Immature natural killer cell (primary cell): ENCODE results near the gene FLAD1. TPM values are rescaled to one million over a fixed set of nuclear protein-coding genes. Genes with fewer than 3 reads are reported as not detected.
A peak's percentile ranks its signal among the peaks of the same experiment; 100 is the strongest.

ENCODE experiments used
- DNase-seq, 3 donors: peaks; one replicate each; pipeline ENCODE4 v3.0.0; 2022; ENCODE audit warnings: mixed read lengths in 1 of 3
- H3K27ac Mint-ChIP-seq, 6 donors: one replicate each; pipeline ENCODE4 v1.8.0; 2020; ENCODE audit warnings: mixed read lengths in 6 of 6, mild to moderate bottlenecking in 5 of 6, inconsistent platforms in 4 of 6, moderate library complexity in 3 of 6
- H3K27me3 Mint-ChIP-seq, 3 donors: one replicate each; pipeline ENCODE4 v1.8.0; 2020 to 2021; ENCODE audit warnings: low read depth in 3 of 3, mild to moderate bottlenecking in 3 of 3, mixed read lengths in 3 of 3, moderate library complexity in 3 of 3, inconsistent platforms in 1 of 3
- H3K36me3 Mint-ChIP-seq, 3 donors: one replicate each; pipeline ENCODE4 v1.8.0; 2020; ENCODE audit warnings: mixed read lengths in 3 of 3, inconsistent platforms in 2 of 3, mild to moderate bottlenecking in 2 of 3
- H3K4me1 Mint-ChIP-seq, 2 donors: one replicate each; pipeline ENCODE4 v1.8.0; 2020; ENCODE audit warnings: inconsistent platforms in 2 of 2, mild to moderate bottlenecking in 2 of 2, mixed read lengths in 2 of 2, moderate library complexity in 1 of 2
- H3K4me3 Mint-ChIP-seq, 5 donors: one replicate each; pipeline ENCODE4 v1.8.0; 2020; ENCODE audit warnings: mild to moderate bottlenecking in 5 of 5, mixed read lengths in 5 of 5, inconsistent platforms in 3 of 5, moderate library complexity in 3 of 5
- H3K9me3 Mint-ChIP-seq, 6 donors: one replicate each; pipeline ENCODE4 v1.8.0; 2020; ENCODE audit warnings: mild to moderate bottlenecking in 6 of 6, mixed read lengths in 6 of 6, inconsistent platforms in 4 of 6, moderate library complexity in 3 of 6
- polyA plus RNA-seq, 3 donors: library from polyadenylated mRNA; unstranded; fragments of 300-500 nt; fragmentation: Illumina TruSeq; gene quantifications; one replicate each; pipeline ENCODE4 v1.2.3, GENCODE V29; 2021

FLAD1 gene
- polyA plus RNA-seq, 3 donors from 2014 or later = 40.9 to 99.7 (median 41.7) TPM

DNA sequence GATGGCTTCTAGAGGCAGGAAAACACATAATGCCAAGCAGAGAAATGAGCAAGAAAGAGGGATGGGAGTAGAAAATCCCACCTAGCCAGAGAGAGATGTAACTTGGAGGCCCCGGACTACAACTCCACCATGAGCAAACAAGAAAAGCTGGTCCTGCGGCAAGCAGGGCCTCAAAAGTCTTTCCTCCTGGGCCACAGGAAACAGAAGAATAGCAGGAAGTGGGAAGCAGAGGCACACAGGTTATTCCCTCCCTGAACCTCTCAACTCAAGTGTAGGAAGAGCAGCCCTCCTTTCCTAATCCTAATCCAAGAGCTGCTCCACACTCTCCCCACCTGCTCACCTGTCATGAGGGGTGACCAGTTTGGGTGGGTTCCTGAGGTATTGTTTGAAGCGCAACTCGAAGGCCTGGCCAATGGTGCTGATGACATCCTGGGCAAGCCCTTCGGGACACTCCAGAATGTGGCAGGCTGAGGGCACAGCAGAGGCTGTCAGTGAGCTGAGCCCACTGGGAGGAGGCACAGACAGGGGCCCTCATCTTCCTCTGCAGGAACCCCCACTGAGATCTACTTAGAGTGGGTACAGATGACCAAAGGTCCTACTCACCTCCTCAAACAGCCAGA, 15.7 kb upstream of the FLAD1 start:
- Mint-ChIP-seq H3K36me3 (peaks cover 0 to 11% (median 10%) of the 10 kb centered on the region in 3 donors), H3K4me1 (peaks cover 14 to 29% of the 10 kb centered on the region in 2 donors), H3K27me3 (peaks cover 0 to 2% (median 1%) of the 10 kb centered on the region in 3 donors), H3K9me3 (no peaks in the 10 kb centered on the region), H3K27ac (peak overlapping the region in 1 of 6 donors; percentile 23), H3K4me3 (no peak overlapping the region)
- no peak for DNase-seq

GRCh38 chr1:154968731-154969130, 14.4 kb upstream of the FLAD1 start:
- H3K27me3 Mint-ChIP-seq = peaks cover 0 to 1% (median 0%) of the 10 kb centered on the region in 3 donors
- DNase-seq = no peak
- no peaks in the 10 kb centered on the region for H3K9me3 Mint-ChIP-seq
- no peak overlapping the region for H3K4me3 Mint-ChIP-seq
- H3K27ac Mint-ChIP-seq = peak overlapping the region in 2 of 6 donors; percentile 35 to 36
- H3K36me3 Mint-ChIP-seq = peaks cover 0 to 9% (median 6%) of the 10 kb centered on the region in 3 donors
- peaks cover 8 to 25% of the 10 kb centered on the region in 2 donors for H3K4me1 Mint-ChIP-seq

- H3K36me3 Mint-ChIP-seq = peaks cover 0 to 7% (median 3%) of the 10 kb centered on the region in 3 donors
- H3K27ac Mint-ChIP-seq = peak overlapping the region in 2 of 6 donors; percentile 23 to 38
- no peaks in the 10 kb centered on the region for H3K9me3 Mint-ChIP-seq
- H3K27me3 Mint-ChIP-seq = peaks cover 0 to 1% (median 0%) of the 10 kb centered on the region in 3 donors
- H3K4me3 Mint-ChIP-seq = no peak overlapping the region
- peaks cover 8 to 22% of the 10 kb centered on the region in 2 donors for H3K4me1 Mint-ChIP-seq
- no peak for DNase-seq
Observed at GRCh38 chr1:154969246-154969645, 13.9 kb upstream of the FLAD1 start.

DNA sequence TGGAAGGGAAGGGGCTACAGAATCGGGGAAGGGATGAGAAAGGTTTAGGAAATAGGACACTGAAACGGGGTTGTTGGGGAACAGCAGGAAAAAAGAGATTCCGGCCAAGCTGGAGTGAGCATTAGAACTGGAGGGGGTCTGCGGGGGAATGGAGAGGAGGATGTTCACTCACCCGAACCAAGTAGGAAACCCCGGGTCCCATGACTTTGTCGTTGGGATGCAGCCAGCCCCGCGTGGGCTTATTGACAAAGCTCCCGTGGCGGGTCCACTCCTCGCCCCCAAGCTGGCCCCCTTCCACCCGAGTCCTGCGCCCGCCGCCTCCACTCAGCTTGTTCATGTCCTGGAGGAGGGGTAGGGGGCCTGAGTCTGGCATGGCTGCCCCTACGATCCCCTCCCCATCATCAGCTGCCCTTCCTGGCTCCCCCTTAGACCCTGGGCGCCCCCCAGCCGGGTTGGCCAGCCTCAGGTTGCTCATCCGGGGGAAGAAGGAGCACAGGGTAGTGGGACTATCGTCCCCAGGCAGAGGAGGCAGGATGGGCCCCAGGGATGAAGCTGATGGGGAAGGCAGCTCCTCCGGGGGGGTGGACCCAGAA, 13.2 kb upstream of the FLAD1 start:
- peak overlapping the region in 1 of 6 donors; percentile 47 for H3K27ac Mint-ChIP-seq
- H3K4me1 Mint-ChIP-seq = peaks cover 8 to 22% of the 10 kb centered on the region in 2 donors
- H3K9me3 Mint-ChIP-seq = no peaks in the 10 kb centered on the region
- H3K27me3 Mint-ChIP-seq = peaks cover 0 to 1% (median 0%) of the 10 kb centered on the region in 3 donors
- no peak for DNase-seq
- no peak overlapping the region for H3K4me3 Mint-ChIP-seq
- H3K36me3 Mint-ChIP-seq = peaks cover 0 to 3% (median 0%) of the 10 kb centered on the region in 3 donors

GRCh38 chr1:154970631-154971340, 12.4 kb upstream of the FLAD1 start, which contains the start of gene SHC1:
TSS of gene SHC1 (minus strand) at chr1:154970747. CDS start at chr1:154970526, 221 bp downstream.
- Mint-ChIP-seq H3K4me3 (peak within 1 kb of the TSS; percentile 2 to 62 (median 50)), H3K27me3 (peaks cover 0 to 1% (median 0%) of the 10 kb centered on the region in 3 donors), H3K4me1 (peaks cover 8 to 22% of the 10 kb centered on the region in 2 donors), H3K36me3 (no peaks in the 10 kb centered on the region), H3K9me3 (no peaks in the 10 kb centered on the region), H3K27ac (peak within 1 kb of the TSS; percentile 33 to 74 (median 48))
- no peak for DNase-seq

DNA sequence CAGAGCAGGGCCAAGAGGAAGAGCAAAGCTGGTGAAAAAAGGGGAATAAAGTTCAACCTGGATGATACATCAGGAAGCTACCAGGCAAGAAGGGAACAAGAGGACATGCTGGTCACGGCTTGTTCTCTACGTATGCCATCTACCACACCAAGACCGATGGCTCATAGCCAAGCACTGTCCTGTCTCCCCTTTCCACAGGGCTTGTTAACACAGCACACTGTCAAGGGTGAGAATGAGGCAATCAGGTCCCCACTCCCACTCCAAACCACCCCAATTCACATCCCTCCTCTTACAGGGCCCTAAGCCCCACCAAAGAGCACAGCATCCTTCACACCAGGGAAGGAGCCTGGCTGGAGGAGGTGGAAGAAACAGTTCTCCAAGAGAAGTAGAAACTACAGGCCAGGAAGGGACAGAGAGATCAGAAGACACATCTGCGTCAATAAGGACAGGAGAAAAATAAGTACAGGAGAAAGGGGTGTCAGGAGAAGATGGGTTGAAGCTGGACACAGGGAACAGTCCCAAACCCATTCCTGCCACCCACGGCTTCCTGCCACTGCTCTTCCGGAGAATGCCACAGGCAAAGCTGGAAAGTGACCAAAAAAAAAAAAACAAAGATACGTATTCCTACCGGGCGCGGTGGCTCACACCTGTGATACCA, 11.7 kb upstream of the FLAD1 start:
- Mint-ChIP-seq H3K27me3 (peaks cover 0 to 1% (median 0%) of the 10 kb centered on the region in 3 donors), H3K27ac (peak overlapping the region; percentile 3 to 74 (median 48)), H3K4me1 (peaks cover 8 to 22% of the 10 kb centered on the region in 2 donors), H3K4me3 (peak overlapping the region; percentile 2 to 62 (median 50)), H3K9me3 (no peaks in the 10 kb centered on the region), H3K36me3 (no peaks in the 10 kb centered on the region)
- no peak for DNase-seq

DNA sequence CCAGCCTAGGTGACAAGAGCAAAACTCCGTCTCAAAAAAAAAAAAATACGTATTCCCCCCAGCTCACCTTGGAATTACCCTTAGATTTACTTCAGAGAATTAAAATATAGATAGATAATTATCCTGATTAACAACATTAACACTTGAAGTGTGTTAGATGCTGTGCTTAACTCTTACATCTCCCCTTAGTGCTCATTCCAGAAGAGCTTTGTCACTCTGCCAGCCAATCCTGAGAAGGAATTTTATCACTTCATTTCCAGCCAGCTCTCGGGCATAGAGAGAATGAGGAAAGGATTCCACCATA, 11.0 kb upstream of the FLAD1 start:
- Mint-ChIP-seq H3K4me3 (peak overlapping the region in 1 of 5 donors; percentile 15), H3K9me3 (no peaks in the 10 kb centered on the region)
- DNase-seq = no peak

GRCh38 chr1:154972517-154973343, 10.4 kb upstream of the FLAD1 start:
- Mint-ChIP-seq H3K9me3 (no peaks in the 10 kb centered on the region), H3K4me1 (peaks cover 8 to 22% of the 10 kb centered on the region in 2 donors), H3K4me3 (peak overlapping the region in 1 of 5 donors; percentile 59), H3K27me3 (peaks cover 0 to 1% (median 0%) of the 10 kb centered on the region in 3 donors), H3K27ac (peak overlapping the region in 2 of 6 donors; percentile 78 to 85), H3K36me3 (no peaks in the 10 kb centered on the region)
- DNase-seq = no peak

More for the DNA sequence above, 11.0 kb upstream of the FLAD1 start:
- Mint-ChIP-seq H3K36me3 (no peaks in the 10 kb centered on the region), H3K4me1 (peaks cover 8 to 22% of the 10 kb centered on the region in 2 donors), H3K27ac (peak overlapping the region in 2 of 6 donors; percentile 78 to 85), H3K27me3 (peaks cover 0 to 1% (median 0%) of the 10 kb centered on the region in 3 donors)

- Mint-ChIP-seq H3K27me3 (peaks cover 0 to 1% (median 0%) of the 10 kb centered on the region in 3 donors), H3K4me3 (no peak overlapping the region), H3K9me3 (no peaks in the 10 kb centered on the region), H3K36me3 (no peaks in the 10 kb centered on the region), H3K4me1 (peaks cover 8 to 22% of the 10 kb centered on the region in 2 donors), H3K27ac (no peak overlapping the region)
- DNase-seq = peak; percentile 86 to 88 (median 88)
Observed at GRCh38 chr1:154973344-154974101, 9.6 kb upstream of the FLAD1 start.

DNA sequence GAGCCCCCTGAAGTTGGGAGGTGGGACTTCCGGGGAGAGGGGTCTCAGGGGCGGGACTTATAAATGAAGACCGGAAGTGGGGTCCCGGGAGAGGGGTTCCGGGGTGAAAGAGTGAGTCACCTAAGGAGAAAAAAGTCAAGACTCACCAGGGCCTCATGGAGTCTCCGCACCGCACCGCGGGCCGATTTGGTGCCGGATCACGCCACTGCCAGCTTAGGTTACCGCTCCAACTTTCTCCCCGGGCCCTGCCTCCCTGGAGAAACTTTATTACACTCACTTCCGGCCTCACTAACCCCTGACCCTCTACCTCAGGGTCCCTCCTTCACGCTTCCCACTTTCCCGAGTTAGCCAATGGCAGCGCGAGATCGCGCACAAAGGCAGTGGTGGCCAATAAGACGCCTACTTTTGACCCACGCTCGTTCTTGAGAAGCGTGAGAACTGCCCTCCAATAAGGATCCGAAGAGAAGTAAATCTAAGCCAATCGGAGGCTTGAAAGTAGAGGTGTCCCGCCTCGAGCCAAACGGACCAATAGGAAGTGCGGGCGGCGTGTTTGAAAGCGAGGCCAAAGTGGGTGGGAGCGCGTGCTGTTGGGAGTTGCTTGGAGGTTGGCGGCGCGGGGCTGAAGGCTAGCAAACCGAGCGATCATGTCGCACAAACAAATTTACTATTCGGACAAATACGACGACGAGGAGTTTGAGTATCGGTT, 8.9 kb upstream of the FLAD1 start, which contains the start of gene CKS1B:
Gene CKS1B (plus strand): TSS at position 580 of the 706 bp plus-strand sequence. CDS start 65 bp downstream, at position 645.
- DNase-seq = peak; percentile 99
- Mint-ChIP-seq H3K4me1 (peaks cover 5 to 22% of the 10 kb centered on the region in 2 donors), H3K4me3 (no peak within 1 kb of the TSS), H3K27me3 (peaks cover 0 to 1% (median 0%) of the 10 kb centered on the region in 3 donors), H3K9me3 (no peaks in the 10 kb centered on the region), H3K36me3 (no peaks in the 10 kb centered on the region), H3K27ac (no peak within 1 kb of the TSS)

DNA sequence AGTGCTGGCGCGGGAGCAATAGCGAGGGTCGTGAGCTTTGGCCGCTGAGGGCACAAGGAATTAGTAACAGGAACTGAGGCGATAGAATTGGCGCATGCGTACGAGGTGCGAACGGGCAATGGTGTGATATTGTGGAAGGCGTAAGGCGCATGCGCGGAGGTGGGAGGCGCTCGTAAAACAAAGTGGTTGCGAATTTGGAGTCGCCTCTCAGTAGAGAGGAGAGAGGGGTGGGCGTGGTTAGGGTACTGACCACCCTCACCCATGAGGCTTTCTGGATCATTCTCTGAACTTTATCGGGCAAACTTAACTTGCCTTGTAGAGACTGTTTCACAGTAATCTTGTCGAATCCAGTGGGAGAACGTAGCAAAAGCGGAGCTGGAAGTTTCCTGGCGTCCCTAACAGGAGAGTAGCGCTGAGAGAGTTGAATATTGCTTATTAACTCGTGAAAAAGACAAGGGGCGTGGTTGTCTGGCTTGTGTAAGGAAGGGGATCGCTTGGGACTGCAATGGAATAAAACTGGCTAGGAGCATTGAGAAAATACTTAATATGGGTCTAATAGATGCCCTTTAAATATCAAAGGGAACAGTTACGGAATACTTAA, 8.2 kb upstream of the FLAD1 start:
- H3K27ac Mint-ChIP-seq = no peak overlapping the region
- DNase-seq = peak; percentile 97 to 98 (median 98)
- no peaks in the 10 kb centered on the region for H3K9me3 Mint-ChIP-seq
- no peak overlapping the region for H3K4me3 Mint-ChIP-seq
- H3K27me3 Mint-ChIP-seq = peaks cover 0 to 1% (median 0%) of the 10 kb centered on the region in 3 donors
- peaks cover 0 to 22% of the 10 kb centered on the region in 2 donors for H3K4me1 Mint-ChIP-seq
- H3K36me3 Mint-ChIP-seq = no peaks in the 10 kb centered on the region
